HUES48 (cell line): Measurements from ENCODE around the gene EFHB.
A peak's percentile ranks its signal among the peaks of the same experiment; 100 is the strongest.

ENCODE experiments used
- H3K27ac ChIP-seq: one replicate; pipeline ENCODE4 v1.7.0; 2013; ENCODE audit warnings: low read depth, low read length, inconsistent platforms
- H3K27me3 ChIP-seq: 2 replicates; pipeline ENCODE4 v1.6.1; 2013; ENCODE audit warnings: mild to moderate bottlenecking, low read length; ENCODE audit not compliant: control insufficient read depth, insufficient read depth
- H3K36me3 ChIP-seq: 2 replicates; pipeline ENCODE4 v1.6.1; 2013; ENCODE audit warnings: low read length; ENCODE audit not compliant: control insufficient read depth, insufficient read depth
- H3K4me1 ChIP-seq: 2 replicates; pipeline ENCODE4 v1.6.1; 2013; ENCODE audit warnings: mild to moderate bottlenecking, low read length; ENCODE audit not compliant: control insufficient read depth, insufficient read depth
- H3K4me3 ChIP-seq: 2 replicates; pipeline ENCODE4 v1.5.1; 2013; ENCODE audit warnings: mild to moderate bottlenecking, low read depth, low read length
- H3K9ac ChIP-seq: 2 replicates; pipeline ENCODE4 v1.6.1; 2013; ENCODE audit warnings: mild to moderate bottlenecking, low read depth, low read length, moderate library complexity
- H3K9me3 ChIP-seq: 2 replicates; pipeline ENCODE4 v1.6.1; 2013; ENCODE audit warnings: low read length; ENCODE audit not compliant: control insufficient read depth, insufficient read depth

The EFHB gene

DNA sequence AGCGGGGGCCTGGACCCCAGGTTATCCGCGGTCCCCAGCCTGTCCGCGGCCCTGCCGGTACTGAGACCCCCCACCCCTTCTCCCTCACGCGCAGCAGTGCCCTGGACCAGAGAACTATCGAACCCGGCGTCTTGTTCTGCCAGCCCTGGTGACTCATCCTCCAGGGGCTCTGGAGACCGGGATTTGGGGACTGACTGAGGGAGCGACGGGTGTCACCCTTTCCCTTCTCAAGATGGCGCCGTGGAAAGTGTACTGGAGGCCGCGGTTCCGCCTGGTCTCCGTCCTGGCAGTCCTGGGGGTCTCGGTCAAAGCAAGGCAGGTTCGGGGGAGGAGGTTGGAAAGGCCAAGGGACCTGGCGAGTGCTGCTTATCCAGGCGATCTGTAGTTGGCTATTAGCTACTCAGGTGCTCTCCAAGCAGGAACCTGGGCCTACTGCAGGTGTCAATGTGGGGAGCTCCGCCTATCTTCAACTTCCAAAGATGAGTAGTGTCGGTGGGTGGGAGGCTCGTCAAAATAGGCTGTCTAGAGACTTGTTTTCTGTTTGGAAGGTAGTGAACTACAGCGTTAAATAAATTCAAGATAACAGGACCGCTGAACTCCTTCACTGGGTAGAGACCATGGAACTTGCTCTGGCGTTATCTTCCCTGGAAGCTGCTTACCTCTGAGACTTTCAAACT, 13.7 kb upstream of the EFHB start:
- H3K9ac ChIP-seq, result peak overlapping the region; percentile 82
- peaks cover 32% of the 10 kb centered on the region for H3K36me3 ChIP-seq
- H3K9me3 ChIP-seq, result no peaks in the 10 kb centered on the region
- H3K27ac ChIP-seq, result peak overlapping the region; percentile 96
- H3K4me3 ChIP-seq, result peak overlapping the region; percentile 76
- H3K27me3 ChIP-seq, result no peaks in the 10 kb centered on the region
- H3K4me1 ChIP-seq, result peaks cover 26% of the 10 kb centered on the region

GRCh38 chr3:19946832-19947548, 13.0 kb upstream of the EFHB start, which contains the start of gene RAB5A:
RAB5A (plus strand) TSS chr3:19947097; CDS start chr3:19950899, 3,802 bp downstream.
- Histone ChIP-seq H3K9ac (peak within 1 kb of the TSS; percentile 82), H3K36me3 (peaks cover 25% of the 10 kb centered on the region), H3K4me3 (peak within 1 kb of the TSS; percentile 76), H3K27me3 (no peaks in the 10 kb centered on the region), H3K27ac (peak within 1 kb of the TSS; percentile 96), H3K4me1 (peaks cover 26% of the 10 kb centered on the region), H3K9me3 (no peaks in the 10 kb centered on the region)

GRCh38 chr3:19945969-19946831, 12.2 kb upstream of the EFHB start:
- peaks cover 26% of the 10 kb centered on the region for H3K4me1 ChIP-seq
- H3K36me3 ChIP-seq, result peaks cover 17% of the 10 kb centered on the region
- H3K9ac ChIP-seq, result peak overlapping the region; percentile 82
- H3K27me3 ChIP-seq, result no peaks in the 10 kb centered on the region
- peak overlapping the region; percentile 76 for H3K4me3 ChIP-seq
- H3K9me3 ChIP-seq, result no peaks in the 10 kb centered on the region
- H3K27ac ChIP-seq, result peak overlapping the region; percentile 96

DNA sequence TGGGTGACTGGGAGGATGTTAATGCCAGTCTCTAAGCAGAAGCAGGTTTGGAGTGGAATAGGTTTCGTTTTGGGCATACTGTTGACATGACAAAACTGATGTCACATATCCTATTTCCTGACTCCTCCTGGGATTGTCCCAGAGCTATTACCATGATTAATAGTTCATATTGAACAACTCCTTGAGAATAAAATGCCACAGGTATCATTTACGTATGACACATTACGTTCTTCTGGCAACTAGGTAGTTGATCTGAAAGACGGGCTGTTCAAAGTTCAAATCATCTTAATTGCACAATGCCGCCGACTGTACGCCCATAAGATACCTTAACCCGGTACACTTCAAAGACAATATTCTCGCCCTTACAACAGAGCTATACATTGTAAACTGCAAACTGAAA, 11.5 kb upstream of the EFHB start:
- Histone ChIP-seq H3K9me3 (no peaks in the 10 kb centered on the region), H3K9ac (no peak overlapping the region), H3K27me3 (no peaks in the 10 kb centered on the region), H3K4me3 (peak overlapping the region; percentile 76), H3K27ac (no peak overlapping the region), H3K36me3 (peaks cover 10% of the 10 kb centered on the region), H3K4me1 (peaks cover 26% of the 10 kb centered on the region)

GRCh38 chr3:19940643-19941042, 6.6 kb upstream of the EFHB start:
- no peaks in the 10 kb centered on the region for H3K27me3 ChIP-seq
- no peak overlapping the region for H3K27ac ChIP-seq
- H3K36me3 ChIP-seq, result no peaks in the 10 kb centered on the region
- H3K9ac ChIP-seq, result no peak overlapping the region
- H3K9me3 ChIP-seq, result no peaks in the 10 kb centered on the region
- H3K4me3 ChIP-seq, result no peak overlapping the region
- peaks cover under 1% of the 10 kb centered on the region; the same call in 1 of the 2 replicates for H3K4me1 ChIP-seq

GRCh38 chr3:19938295-19938627, 4.2 kb upstream of the EFHB start:
- no peak overlapping the region for H3K9ac ChIP-seq
- no peaks in the 10 kb centered on the region for H3K36me3 ChIP-seq
- no peak overlapping the region for H3K4me3 ChIP-seq
- H3K9me3 ChIP-seq, result no peaks in the 10 kb centered on the region
- H3K27ac ChIP-seq, result no peak overlapping the region
- H3K4me1 ChIP-seq, result peaks cover 4% of the 10 kb centered on the region; the same call in 1 of the 2 replicates
- no peaks in the 10 kb centered on the region for H3K27me3 ChIP-seq

DNA sequence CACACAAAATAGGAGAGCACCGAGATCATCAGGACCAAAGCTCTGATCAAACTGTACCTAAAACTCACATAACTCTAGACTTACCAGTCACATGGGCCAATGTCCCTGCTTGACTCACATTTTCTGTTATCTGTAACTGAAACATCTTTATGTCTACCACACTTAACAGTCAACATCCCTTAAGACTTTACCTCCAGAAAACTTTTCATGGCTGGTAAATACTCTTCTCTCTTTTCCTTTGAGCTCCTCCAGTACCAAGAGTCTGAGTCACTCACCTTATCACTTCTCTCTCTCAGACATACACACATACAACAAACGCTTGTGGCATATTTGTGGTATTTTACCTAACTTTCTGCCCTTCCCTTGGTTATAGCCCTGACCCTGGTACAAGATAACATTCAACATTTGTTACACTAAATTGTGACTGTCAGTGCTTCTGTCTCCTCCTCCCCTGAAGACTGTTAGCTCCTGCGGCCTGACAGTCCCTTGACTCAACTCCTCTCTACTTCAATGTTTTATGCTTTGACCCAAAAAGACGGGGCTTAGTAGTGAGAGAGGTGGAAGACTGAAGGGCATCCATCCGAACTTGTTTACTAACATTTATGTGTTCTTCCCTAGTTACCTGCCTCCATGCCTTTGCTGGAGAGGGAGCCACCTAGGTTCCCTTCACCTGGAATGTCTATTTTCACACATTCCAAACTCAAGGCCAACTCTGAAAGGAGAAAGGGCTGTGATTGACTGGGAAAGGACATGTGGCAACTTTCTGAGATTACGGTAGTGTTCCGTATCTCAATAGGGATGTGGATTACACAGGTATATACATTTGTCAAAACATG, 3.7 kb upstream of the EFHB start:
- Histone ChIP-seq H3K36me3 (no peaks in the 10 kb centered on the region), H3K27ac (no peak overlapping the region), H3K27me3 (no peaks in the 10 kb centered on the region), H3K4me1 (peaks cover 4% of the 10 kb centered on the region; the same call in 1 of the 2 replicates), H3K4me3 (no peak overlapping the region), H3K9me3 (no peaks in the 10 kb centered on the region), H3K9ac (no peak overlapping the region)

DNA sequence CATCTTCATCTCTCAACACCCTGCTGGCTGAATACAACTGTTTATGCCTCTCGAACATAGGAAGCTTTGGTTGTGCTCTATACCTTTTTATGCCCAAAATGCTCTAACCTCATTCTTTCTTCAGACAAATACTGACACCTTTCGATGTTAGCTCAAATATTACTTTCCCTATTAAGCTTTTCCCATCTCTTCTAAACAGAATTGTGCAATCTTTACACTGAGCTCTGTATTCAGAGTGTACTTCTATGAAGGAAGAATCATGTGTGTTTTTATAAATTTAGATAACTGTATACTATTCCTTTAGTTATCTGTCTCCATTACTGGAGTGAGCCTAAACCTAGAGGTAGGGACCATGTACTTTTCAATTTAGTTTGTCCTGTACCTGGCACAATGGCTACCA, 1.6 kb downstream of the EFHB start:
- H3K9me3 ChIP-seq, result no peaks in the 10 kb centered on the region
- H3K27ac ChIP-seq, result no peak overlapping the region
- H3K9ac ChIP-seq, result no peak overlapping the region
- H3K36me3 ChIP-seq, result no peaks in the 10 kb centered on the region
- no peak overlapping the region for H3K4me3 ChIP-seq
- peaks cover 4% of the 10 kb centered on the region; the same call in 1 of the 2 replicates for H3K4me1 ChIP-seq
- H3K27me3 ChIP-seq, result no peaks in the 10 kb centered on the region

- no peak overlapping the region for H3K27ac ChIP-seq
- H3K9me3 ChIP-seq, result no peaks in the 10 kb centered on the region
- H3K4me3 ChIP-seq, result no peak overlapping the region
- H3K4me1 ChIP-seq, result peaks cover 4% of the 10 kb centered on the region; the same call in 1 of the 2 replicates
- no peaks in the 10 kb centered on the region for H3K27me3 ChIP-seq
- no peak overlapping the region for H3K9ac ChIP-seq
- no peaks in the 10 kb centered on the region for H3K36me3 ChIP-seq
Measured at GRCh38 chr3:19931767-19932188, 2.2 kb downstream of the EFHB start.

GRCh38 chr3:19931180-19931692, 2.8 kb downstream of the EFHB start:
- no peak overlapping the region for H3K4me3 ChIP-seq
- peaks cover 4% of the 10 kb centered on the region; the same call in 1 of the 2 replicates for H3K4me1 ChIP-seq
- no peaks in the 10 kb centered on the region for H3K9me3 ChIP-seq
- no peaks in the 10 kb centered on the region for H3K27me3 ChIP-seq
- H3K27ac ChIP-seq, result no peak overlapping the region
- H3K9ac ChIP-seq, result no peak overlapping the region
- H3K36me3 ChIP-seq, result no peaks in the 10 kb centered on the region
